ENCODE measurements around the gene NCAPH2.

- no peak for TF ChIP-seq CTCF (IDR thresholded peaks at IDR 0.05; ENCODE audit: low read depth, low read length)
- TF ChIP-seq EZH2phosphoT487 (IDR thresholded peaks at IDR 0.05; ENCODE audit: low read depth): no peak
These were observed 17.3 kb upstream of the NCAPH2 start for GRCh38 chr22:50490531-50491308.
